ENCODE data around the gene CD19.

The CD19 gene

GRCh38 chr16:28983644-28984043, 51.9 kb downstream of the CD19 start:
- DNase-seq: no peak

GRCh38 chr16:28984091-28984490, 52.3 kb downstream of the CD19 start:
- DNase-seq: no peak

- DNase-seq: peak; percentile 69 to 75
Observed at GRCh38 chr16:28984619-28985135, 52.9 kb downstream of the CD19 start, which contains the start of gene LAT. Gene LAT (plus strand): TSS chr16:28985052. CDS start chr16:28985418, 366 bp downstream.

GRCh38 chr16:28985211-28986041, 53.7 kb downstream of the CD19 start:
- DNase-seq: no peak

GRCh38 chr16:28986046-28986445, 54.3 kb downstream of the CD19 start:
- DNase-seq: no peak

GRCh38 chr16:28986492-28986891, 54.7 kb downstream of the CD19 start:
- no peak for DNase-seq

GRCh38 chr16:28987170-28987853, 55.5 kb downstream of the CD19 start:
- no peak for DNase-seq
